Fibroblast of lung (primary cell): Measurements from ENCODE around the gene USP15.

Source experiments
- CTCF ChIP-seq, 2 donors: IDR thresholded peaks in 1 of 2; conservative IDR thresholded peaks in 1 of 2; 1 replicate in 1 of 2; 2 replicates in 1 of 2; pipeline ENCODE4 v1.5.1; 2011 to 2012; ENCODE audit warnings: low read length in 2 of 2, control low read depth in 1 of 2, inconsistent platforms in 1 of 2, low read depth in 1 of 2, mild to moderate bottlenecking in 1 of 2
- EZH2 ChIP-seq: IDR thresholded peaks from 2 replicates; pipeline ENCODE4 v1.5.1; 2012; ENCODE audit warnings: low read length, control low read depth, mild to moderate bottlenecking; ENCODE audit errors: missing control alignments

- TF ChIP-seq CTCF (conservative IDR thresholded peaks at IDR 0.05 in 1 of 2, IDR thresholded peaks at IDR 0.05 in 1 of 2; ENCODE audit: low read depth in 1 of 2, low read length in 2 of 2): no peak
- TF ChIP-seq EZH2: no peak
Observed at GRCh38 chr12:62363506-62363905, 103.3 kb downstream of the USP15 start.
